ENCODE measurements around the gene PTPN11. TPM values are rescaled to one million over a fixed set of nuclear protein-coding genes. Genes with fewer than 3 reads are reported as not detected.
A peak's percentile ranks its signal among the peaks of the same experiment; 100 is the strongest.

Gene PTPN11
- polyA plus RNA-seq, 1 experiment = 46.1 TPM

DNA sequence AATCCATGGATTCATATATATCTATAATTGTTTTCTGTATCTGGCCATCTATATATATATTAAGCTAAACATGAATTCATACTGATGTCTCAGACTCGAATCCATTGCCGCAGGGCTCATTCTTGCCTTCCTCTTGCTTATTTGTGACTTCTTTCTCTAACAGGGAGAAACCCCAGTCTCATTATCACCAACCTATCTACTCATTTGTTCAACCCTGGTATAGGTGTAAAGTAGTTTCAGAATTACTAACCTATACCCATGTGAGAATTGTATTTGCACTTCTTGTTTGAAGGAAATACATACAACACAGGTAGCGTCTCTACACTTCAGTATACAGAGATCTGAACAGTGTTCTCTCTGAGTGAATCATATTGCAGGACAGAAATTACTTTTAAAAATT lies 77.7 kb downstream of the PTPN11 start:
- ChIA-PET POLR2A (no interaction called here), CTCF (interaction anchor here (1.4 kb wide), 1 partner anchor 24 kb away, joined by 3 read pairs; no protein-coding TSS in a partner anchor)
- Histone ChIP-seq H3K36me3 (ENCODE audit: control insufficient read depth, insufficient read depth, low read length) (peaks cover 2% of the 10 kb centered on the region), H3K4me3 (ENCODE audit: low read depth, low read length) (no peak overlapping the region), H3K27me3 (ENCODE audit: control insufficient read depth, insufficient read depth, low read length) (no peaks in the 10 kb centered on the region)
- TF ChIP-seq, protein P1, sequence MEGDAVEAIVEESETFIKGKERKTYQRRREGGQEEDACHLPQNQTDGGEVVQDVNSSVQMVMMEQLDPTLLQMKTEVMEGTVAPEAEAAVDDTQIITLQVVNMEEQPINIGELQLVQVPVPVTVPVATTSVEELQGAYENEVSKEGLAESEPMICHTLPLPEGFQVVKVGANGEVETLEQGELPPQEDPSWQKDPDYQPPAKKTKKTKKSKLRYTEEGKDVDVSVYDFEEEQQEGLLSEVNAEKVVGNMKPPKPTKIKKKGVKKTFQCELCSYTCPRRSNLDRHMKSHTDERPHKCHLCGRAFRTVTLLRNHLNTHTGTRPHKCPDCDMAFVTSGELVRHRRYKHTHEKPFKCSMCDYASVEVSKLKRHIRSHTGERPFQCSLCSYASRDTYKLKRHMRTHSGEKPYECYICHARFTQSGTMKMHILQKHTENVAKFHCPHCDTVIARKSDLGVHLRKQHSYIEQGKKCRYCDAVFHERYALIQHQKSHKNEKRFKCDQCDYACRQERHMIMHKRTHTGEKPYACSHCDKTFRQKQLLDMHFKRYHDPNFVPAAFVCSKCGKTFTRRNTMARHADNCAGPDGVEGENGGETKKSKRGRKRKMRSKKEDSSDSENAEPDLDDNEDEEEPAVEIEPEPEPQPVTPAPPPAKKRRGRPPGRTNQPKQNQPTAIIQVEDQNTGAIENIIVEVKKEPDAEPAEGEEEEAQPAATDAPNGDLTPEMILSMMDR (IDR thresholded peaks at IDR 0.05; ENCODE audit: insufficient read depth, low read depth, low read length) = no peak
- DNase-seq (ENCODE audit: low read depth) = no peak

DNA sequence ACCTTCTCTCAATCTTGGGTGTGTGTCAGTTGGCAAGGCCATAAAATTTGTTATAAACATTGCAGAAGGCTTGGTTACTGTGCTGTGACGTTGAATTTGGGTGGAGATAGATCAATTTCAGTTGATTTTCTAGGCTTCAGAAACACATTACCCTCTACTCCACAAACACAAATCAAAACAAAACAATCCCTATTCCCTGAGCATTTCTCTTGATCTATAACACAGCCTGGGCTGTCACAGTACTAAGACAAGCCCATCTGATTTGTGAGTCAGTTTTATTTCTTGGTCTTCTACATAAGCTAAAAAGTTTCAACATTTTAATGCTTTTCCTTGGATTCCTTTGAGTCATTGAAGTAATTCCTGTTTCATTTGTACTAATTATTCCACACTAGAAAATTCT lies 79.8 kb downstream of the PTPN11 start:
- POLR2A ChIA-PET = no interaction called here
- peaks cover 3% of the 10 kb centered on the region for H3K36me3 ChIP-seq (ENCODE audit: control insufficient read depth, insufficient read depth, low read length)
- CTCF ChIA-PET = interaction anchor here (0.6 kb wide), 1 partner anchor 61 kb away, joined by 3 read pairs; no protein-coding TSS in a partner anchor

DNA sequence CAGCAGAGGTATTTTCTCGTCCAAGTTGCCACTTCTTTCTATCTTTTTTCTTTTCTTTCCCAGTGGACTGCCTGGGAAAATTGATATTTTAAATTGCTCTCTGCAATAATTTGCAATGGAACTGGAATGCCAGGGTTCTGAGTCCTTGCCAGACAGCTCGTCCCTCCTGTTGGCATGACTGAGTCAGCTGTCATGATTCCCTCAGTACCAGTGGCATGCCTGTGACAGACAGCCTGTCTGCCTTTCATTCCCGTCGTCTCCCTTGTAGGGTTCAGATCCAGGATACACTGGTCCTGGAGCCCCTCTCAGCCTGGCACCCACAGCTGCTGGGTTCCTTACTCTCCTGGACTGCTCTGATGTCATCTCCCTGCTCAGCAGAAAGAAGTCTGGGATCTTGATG lies 84.8 kb downstream of the PTPN11 start:
- no peak for DNase-seq (ENCODE audit: low read depth)
- Histone ChIP-seq H3K36me3 (ENCODE audit: control insufficient read depth, insufficient read depth, low read length) (peaks cover 10% of the 10 kb centered on the region), H3K27me3 (ENCODE audit: control insufficient read depth, insufficient read depth, low read length) (no peaks in the 10 kb centered on the region), H3K4me3 (ENCODE audit: low read depth, low read length) (no peak overlapping the region)
- POLR2A ChIA-PET = no interaction called here
- TF ChIP-seq, protein P1 (IDR thresholded peaks at IDR 0.05; ENCODE audit: insufficient read depth, low read depth, low read length) = no peak
- CTCF ChIA-PET = no interaction called here

More for the DNA sequence above, 79.8 kb downstream of the PTPN11 start:
- Histone ChIP-seq H3K27me3 (ENCODE audit: control insufficient read depth, insufficient read depth, low read length) (no peaks in the 10 kb centered on the region), H3K4me3 (ENCODE audit: low read depth, low read length) (no peak overlapping the region)
- no peak for DNase-seq (ENCODE audit: low read depth)
- TF ChIP-seq, protein P1 (IDR thresholded peaks at IDR 0.05; ENCODE audit: insufficient read depth, low read depth, low read length) = no peak

DNA sequence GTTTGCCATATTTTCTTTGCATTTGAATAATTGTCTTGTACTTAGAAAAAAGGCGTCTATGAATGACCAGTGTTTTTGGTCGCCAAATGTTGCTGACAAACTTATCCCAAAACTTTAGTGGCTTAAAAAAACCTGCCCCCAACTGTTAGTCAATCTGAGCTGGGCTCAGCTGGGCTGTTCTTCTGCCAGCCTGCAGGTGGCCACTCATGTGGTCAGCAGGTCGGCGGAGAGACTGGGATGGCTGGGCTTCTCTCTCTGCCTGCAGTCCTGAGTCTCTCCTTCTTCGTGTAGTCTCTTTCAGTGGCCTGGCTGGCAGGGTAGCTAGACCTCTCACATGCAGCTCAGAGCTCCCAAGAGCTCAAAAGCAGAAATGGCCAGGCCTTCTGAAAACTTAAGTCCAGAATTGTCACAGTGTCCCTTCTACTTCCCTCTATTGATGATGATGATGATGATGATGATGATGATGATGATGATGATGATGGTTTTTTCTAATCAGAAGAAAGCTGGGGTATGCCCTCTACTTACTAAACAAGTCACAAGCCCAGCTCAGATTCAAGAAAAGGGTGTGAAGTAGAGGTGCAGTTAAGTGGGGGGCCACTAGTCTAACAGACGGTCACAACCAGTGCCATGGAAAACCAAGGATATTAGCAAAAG lies 87.9 kb downstream of the PTPN11 start:
- ChIA-PET POLR2A (no interaction called here), CTCF (interaction anchor here (0.6 to 1.5 kb wide), 2 partner anchors 12 to 696 kb away, joined by 3 to 5 read pairs; no protein-coding TSS in a partner anchor)
- Histone ChIP-seq H3K27me3 (ENCODE audit: control insufficient read depth, insufficient read depth, low read length) (no peaks in the 10 kb centered on the region), H3K4me3 (ENCODE audit: low read depth, low read length) (no peak overlapping the region), H3K36me3 (ENCODE audit: control insufficient read depth, insufficient read depth, low read length) (peaks cover 10% of the 10 kb centered on the region)
- TF ChIP-seq, protein P1 (IDR thresholded peaks at IDR 0.05; ENCODE audit: insufficient read depth, low read depth, low read length) = 0 out of 2 replicates have a peak, but pooled peaks have one; percentile 3
- DNase-seq (ENCODE audit: low read depth) = no peak

DNA sequence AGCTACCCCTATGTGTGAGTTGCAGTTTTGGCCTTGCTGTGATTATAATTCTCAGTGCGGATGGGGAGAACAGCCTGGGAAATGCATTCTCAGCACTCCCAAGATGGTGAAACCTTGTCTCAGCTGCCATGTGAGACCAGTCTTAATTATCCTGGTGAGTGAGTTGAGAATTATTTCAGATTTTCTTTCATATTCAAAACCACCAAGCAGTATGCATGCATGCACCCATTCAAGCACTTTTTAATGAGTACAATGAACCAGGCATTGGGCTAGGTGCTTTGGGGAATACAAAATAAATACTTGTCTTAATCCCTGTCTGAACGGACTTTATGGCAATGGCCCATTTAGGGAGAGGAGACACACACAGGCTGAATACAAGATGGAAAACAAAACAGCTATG lies 94.7 kb downstream of the PTPN11 start:
- POLR2A ChIA-PET = no interaction called here
- TF ChIP-seq, protein P1 (IDR thresholded peaks at IDR 0.05; ENCODE audit: insufficient read depth, low read depth, low read length) = no peak
- Histone ChIP-seq H3K27me3 (ENCODE audit: control insufficient read depth, insufficient read depth, low read length) (no peaks in the 10 kb centered on the region), H3K4me3 (ENCODE audit: low read depth, low read length) (no peak overlapping the region), H3K36me3 (ENCODE audit: control insufficient read depth, insufficient read depth, low read length) (no peaks in the 10 kb centered on the region; the same call in 1 of the 2 replicates)
- CTCF ChIA-PET = no interaction called here
- no peak for DNase-seq (ENCODE audit: low read depth)
